GM18526 (cell line): ENCODE measurements around the gene SATB1.

Experiments
- POLR2A ChIP-seq: IDR thresholded peaks from 3 replicates; pipeline ENCODE4 v1.6.1; 2011; ENCODE audit not compliant: insufficient read length; ENCODE audit errors: extremely low read depth

SATB1 gene

DNA sequence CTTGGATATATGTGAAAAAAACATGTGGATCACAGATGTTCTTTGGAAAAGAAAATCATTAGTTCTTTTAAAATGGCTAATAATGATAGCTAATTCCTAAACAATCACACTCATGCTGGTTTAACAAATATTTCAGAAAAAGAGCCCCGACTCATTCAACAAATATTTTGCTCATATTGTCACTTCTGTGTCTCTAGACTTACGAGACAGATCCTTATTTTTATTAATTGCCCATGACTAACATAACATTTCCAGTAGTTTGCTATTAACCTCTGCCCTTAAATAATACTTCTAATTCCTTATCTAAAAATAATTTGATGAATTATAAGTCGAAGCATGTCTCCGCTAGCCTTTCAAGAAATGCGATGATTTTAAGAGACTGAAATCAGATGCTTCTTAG lies 70.4 kb downstream of the SATB1 start:
- TF ChIP-seq POLR2A = no peak

- no peak for TF ChIP-seq POLR2A
These were observed 73.1 kb downstream of the SATB1 start for GRCh38 chr3:18351823-18352744.

- TF ChIP-seq POLR2A = no peak
These were observed 74.0 kb downstream of the SATB1 start for GRCh38 chr3:18351069-18351628.

- no peak for TF ChIP-seq POLR2A
These were observed 75.8 kb downstream of the SATB1 start for GRCh38 chr3:18349197-18349798.

DNA sequence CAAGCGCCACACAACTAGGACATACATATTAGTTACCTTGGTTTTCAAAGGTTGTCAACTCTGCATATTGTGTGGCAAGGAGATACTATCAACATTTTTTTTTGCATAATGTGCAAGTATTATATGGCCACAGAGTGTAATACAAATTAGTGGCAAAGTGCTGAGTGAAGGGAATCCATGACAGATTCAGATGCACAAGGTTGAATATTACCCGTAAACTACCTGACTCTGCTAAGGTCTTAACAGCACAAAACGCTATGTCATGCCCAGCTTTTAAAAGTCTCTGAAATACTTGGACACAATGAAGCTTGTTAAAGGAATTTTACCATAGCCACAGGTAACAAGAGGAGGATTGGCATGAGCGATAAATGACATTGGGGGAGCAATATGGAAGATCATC lies 79.0 kb downstream of the SATB1 start:
- TF ChIP-seq POLR2A = no peak

DNA sequence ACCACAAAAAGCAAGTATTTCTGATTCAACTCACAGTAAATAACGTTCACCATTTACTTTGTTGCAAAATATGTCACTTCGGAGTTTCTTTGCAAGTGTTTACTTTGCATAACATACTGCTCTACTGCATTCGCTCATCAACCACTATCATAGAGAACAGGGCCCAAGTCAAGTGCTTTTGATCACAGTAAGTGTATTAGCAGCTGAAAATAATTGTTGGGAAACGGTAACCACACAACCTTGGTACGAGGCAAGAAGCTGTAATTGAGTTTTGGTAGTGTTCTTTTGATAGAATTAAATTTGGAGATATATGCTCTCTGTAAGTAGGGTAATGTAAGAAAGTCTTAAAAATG lies 80.1 kb downstream of the SATB1 start:
- TF ChIP-seq POLR2A = no peak

DNA sequence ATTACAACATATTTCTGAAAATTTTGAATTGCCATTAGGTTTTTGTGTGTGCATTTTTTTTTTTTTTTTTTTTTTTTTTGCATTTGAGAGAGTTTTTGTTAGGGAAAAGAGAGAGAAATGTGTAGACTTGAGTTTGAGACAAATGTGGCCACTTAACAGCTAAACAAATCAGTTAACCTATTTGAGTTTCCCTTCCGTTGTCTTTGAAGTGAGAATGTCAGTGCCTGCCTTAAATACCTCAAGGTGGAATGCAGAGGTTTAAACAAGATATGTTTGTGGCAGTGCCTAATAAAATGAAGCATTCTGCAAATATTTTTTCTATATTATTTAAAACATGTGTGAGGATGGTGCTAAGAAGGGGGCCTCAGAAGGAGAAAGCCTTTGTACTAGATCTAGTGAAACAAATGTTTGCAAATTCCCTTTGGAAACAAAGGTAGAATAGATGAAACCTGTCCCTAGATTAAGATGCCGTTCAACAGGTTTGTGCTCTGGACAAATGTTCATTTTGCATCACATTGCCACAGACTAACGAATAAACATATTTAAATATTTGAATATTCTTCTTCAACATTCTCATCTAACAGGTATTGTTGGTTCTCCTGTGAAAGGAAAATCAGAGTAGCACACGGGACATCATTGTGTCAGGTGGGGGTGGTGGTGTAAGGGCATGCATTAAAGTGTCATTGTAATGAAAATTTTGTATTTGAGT lies 80.7 kb downstream of the SATB1 start:
- TF ChIP-seq POLR2A = no peak

DNA sequence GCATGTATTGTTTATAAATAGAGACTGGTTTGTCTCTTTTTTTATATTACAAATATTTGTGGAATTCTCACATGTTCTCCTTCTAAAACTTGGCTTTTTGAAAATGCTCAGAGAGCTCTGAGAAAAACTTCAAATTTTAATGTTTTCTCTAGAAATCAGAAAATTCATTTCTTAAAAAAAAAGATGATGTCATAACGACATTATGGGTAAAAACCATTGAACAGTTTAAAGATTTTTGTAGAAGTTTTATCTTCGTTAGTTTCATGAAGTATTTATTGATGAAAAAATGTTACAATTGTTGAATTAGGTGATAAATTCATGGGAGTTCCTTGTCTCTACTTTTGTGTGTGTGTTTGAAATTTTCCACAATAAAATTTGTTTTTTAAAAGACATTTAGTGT lies 81.3 kb downstream of the SATB1 start:
- TF ChIP-seq POLR2A = no peak

GRCh38 chr3:18338827-18339514 lies 86.2 kb downstream of the SATB1 start:
- TF ChIP-seq POLR2A = no peak

- TF ChIP-seq POLR2A = no peak
These were observed 87.9 kb downstream of the SATB1 start for GRCh38 chr3:18337231-18337630.

DNA sequence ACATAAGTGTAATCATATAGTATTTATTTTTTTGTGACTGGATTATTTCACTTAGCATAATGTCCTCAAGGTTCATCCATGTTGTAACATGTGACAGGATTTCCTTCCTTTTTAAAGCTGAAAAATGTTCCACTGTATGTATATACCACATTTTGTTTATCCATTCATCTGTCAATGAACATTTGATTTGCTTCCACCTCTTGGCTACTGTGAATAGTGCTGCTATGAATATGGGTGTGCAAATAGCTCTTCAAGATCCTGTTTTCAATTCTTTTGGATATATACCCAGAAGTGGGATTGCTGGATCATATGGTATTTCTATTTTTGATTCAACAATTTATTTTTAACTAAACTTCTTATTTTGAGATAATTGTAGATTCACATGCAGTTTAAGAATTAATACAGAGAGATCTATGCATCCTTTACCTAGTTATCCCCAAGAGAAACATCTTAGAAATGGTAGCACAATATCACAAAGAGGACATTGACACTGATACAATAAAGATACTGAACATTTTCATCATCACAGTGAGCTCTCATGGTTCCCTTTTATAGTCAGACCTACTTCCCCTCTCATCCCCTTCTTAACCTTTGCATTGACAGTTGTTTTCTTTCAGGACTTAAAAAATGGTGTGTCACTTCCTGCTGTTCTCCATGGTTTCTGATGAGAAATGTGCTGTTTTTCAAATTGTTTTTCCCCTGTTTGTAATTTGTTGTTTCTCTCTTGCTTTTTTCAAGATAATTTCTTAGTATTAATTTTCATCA lies 90.1 kb downstream of the SATB1 start:
- TF ChIP-seq POLR2A = no peak

DNA sequence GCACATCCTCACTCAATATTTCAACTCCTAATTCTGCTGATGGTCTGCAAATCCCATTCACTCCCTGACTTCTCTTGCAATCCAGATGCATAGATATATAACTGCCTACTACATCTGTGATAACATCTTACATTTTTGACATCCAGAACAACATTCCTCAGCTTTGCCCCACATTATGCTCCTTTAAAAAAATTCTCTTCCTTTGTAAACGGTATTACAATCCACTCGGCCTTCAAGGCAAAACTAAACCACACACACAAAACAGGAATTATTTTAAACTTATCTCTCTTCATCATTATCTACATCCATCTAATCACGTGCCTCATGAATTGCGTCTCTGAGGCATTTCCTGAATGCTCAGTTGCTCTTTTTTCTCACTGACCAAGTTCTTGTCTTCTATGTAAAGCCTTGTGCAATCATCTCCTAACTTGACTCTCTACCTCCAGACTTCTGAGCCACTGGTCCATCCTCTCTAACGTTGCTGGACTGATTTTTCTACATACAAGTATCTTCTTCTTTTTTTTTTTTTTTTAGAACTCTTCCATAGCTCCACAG lies 117.0 kb downstream of the SATB1 start:
- TF ChIP-seq POLR2A = no peak

- no peak for TF ChIP-seq POLR2A
These were observed 117.6 kb downstream of the SATB1 start for GRCh38 chr3:18307529-18307928.

GRCh38 chr3:18302517-18302916 lies 122.6 kb downstream of the SATB1 start:
- TF ChIP-seq POLR2A = no peak
